ENCODE data around the gene ERCC1. TPM values are rescaled to one million over a fixed set of nuclear protein-coding genes. Genes with fewer than 3 reads are reported as not detected.
A peak's percentile ranks its signal among the peaks of the same experiment; 100 is the strongest.

Gene ERCC1
- total RNA-seq, 2 experiments from 2014 or later, result 32.5 to 32.6 TPM

DNA sequence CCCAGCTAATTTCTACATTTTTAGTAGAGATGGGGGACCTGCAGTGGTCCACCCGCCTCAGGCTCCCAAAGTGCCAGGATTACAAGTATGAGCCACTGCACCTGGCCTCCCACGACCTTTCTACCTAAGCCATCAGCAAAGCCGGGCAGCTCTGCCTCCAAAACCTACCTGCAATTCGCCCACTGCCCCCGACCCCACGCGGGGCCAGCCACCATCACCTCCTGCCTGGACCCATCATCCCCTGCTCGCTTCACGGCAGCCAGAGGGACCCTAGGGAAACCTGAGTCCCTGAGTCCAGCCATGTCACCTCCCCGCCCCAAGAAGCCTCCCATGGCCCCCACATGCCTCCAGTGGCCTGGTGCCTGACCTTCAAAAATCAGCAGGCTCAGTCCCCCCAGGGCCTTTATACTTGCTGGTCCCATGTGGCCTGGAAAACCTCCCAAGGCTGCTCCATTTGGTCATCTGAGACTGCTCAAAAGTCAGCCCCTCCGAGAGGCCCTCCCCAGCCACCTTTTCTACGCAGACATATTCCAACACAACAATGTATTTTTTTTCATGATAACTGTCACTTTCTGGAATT lies 65.4 kb downstream of the ERCC1 start:
- no peaks in the 10 kb centered on the region for H3K4me1 ChIP-seq (ENCODE audit: insufficient read depth, low read length)
- H3K36me3 ChIP-seq (ENCODE audit: insufficient read depth, low read length), result peaks cover 15% of the 10 kb centered on the region
- TF ChIP-seq, protein P1, sequence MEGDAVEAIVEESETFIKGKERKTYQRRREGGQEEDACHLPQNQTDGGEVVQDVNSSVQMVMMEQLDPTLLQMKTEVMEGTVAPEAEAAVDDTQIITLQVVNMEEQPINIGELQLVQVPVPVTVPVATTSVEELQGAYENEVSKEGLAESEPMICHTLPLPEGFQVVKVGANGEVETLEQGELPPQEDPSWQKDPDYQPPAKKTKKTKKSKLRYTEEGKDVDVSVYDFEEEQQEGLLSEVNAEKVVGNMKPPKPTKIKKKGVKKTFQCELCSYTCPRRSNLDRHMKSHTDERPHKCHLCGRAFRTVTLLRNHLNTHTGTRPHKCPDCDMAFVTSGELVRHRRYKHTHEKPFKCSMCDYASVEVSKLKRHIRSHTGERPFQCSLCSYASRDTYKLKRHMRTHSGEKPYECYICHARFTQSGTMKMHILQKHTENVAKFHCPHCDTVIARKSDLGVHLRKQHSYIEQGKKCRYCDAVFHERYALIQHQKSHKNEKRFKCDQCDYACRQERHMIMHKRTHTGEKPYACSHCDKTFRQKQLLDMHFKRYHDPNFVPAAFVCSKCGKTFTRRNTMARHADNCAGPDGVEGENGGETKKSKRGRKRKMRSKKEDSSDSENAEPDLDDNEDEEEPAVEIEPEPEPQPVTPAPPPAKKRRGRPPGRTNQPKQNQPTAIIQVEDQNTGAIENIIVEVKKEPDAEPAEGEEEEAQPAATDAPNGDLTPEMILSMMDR (IDR thresholded peaks at IDR 0.05), result no peak
- no peak overlapping the region for H3K27ac Mint-ChIP-seq
- POLR2A ChIA-PET, result no interaction called here
- peaks cover 0 to 6% of the 10 kb centered on the region in 2 experiments for H3K9me3 ChIP-seq (ENCODE audit: control insufficient read depth in 1 of 2, insufficient read depth in 1 of 2, low read length in 2 of 2)
- no peak overlapping the region for H3K27ac ChIP-seq (ENCODE audit: low read depth in 1 of 2, low read length in 2 of 2)
- peak in 1 of 14 experiments; percentile 16 for DNase-seq
- H3K4me1 Mint-ChIP-seq (ENCODE audit: low read depth), result no peaks in the 10 kb centered on the region
- no peaks in the 10 kb centered on the region for H3K9me3 Mint-ChIP-seq
- CTCF ChIA-PET, result no interaction called here
- intact Hi-C loops (cut with DNase I, micrococcal nuclease), result no loop called here
- H3K27me3 Mint-ChIP-seq, result no peaks in the 10 kb centered on the region
- no peak for ATAC-seq (ENCODE audit: poor library complexity)
- H3K4me3 ChIP-seq (ENCODE audit: low read length), result no peak overlapping the region
- H3K27me3 ChIP-seq (ENCODE audit: control insufficient read depth in 1 of 2, insufficient read depth in 2 of 2, low read length in 2 of 2), result no peaks in the 10 kb centered on the region
- H3K36me3 Mint-ChIP-seq (ENCODE audit: low read depth), result peaks cover 50% of the 10 kb centered on the region
- H3K4me3 Mint-ChIP-seq, result no peak overlapping the region

GRCh38 chr19:45357445-45357783 lies 66.3 kb downstream of the ERCC1 start:
- ChIA-PET CTCF (no interaction called here), POLR2A (no interaction called here)
- Histone ChIP-seq H3K36me3 (ENCODE audit: insufficient read depth, low read length) (peaks cover 20% of the 10 kb centered on the region), H3K4me1 (ENCODE audit: insufficient read depth, low read length) (no peaks in the 10 kb centered on the region), H3K9me3 (ENCODE audit: control insufficient read depth in 1 of 2, insufficient read depth in 1 of 2, low read length in 2 of 2) (peaks cover 0 to 6% of the 10 kb centered on the region in 2 experiments), H3K27me3 (ENCODE audit: control insufficient read depth in 1 of 2, insufficient read depth in 2 of 2, low read length in 2 of 2) (no peaks in the 10 kb centered on the region), H3K4me3 (ENCODE audit: low read length) (no peak overlapping the region), H3K27ac (ENCODE audit: low read depth in 1 of 2, low read length in 2 of 2) (no peak overlapping the region)
- Mint-ChIP-seq H3K36me3 (ENCODE audit: low read depth) (peaks cover 48% of the 10 kb centered on the region), H3K27ac (no peak overlapping the region), H3K4me3 (no peak overlapping the region), H3K4me1 (ENCODE audit: low read depth) (no peaks in the 10 kb centered on the region), H3K27me3 (no peaks in the 10 kb centered on the region), H3K9me3 (no peaks in the 10 kb centered on the region)
- DNase-seq (no peak), ATAC-seq (ENCODE audit: poor library complexity) (no peak)
- intact Hi-C loops (cut with DNase I, micrococcal nuclease), result no loop called here
- TF ChIP-seq, protein P1 (IDR thresholded peaks at IDR 0.05), result no peak

Small RNA genes lying within 50 kb of the gene (microRNA-seq; reads per million reads assigned to microRNA genes)
- gene MIR6088 (ENCODE audit: borderline microRNAs expressed, borderline replicate concordance), result not detected

Other genes starting within 250 kb of the ERCC1 start
- 10 to 100 TPM; 32.0 to 38.8 TPM for gene TRAPPC6A, start 245.7 kb downstream of the ERCC1 start, total RNA-seq
- gene BLOC1S3, start 245.1 kb downstream of the ERCC1 start, total RNA-seq, result 10 to 100 TPM; 14.7 to 18.8 TPM
- not detected for gene EXOC3L2, start 178.5 kb downstream of the ERCC1 start, total RNA-seq
- gene MARK4, start 172.6 kb downstream of the ERCC1 start, total RNA-seq, result 10 to 100 TPM; 18.1 to 19.8 TPM
- not detected for gene CKM, start 101.0 kb downstream of the ERCC1 start, total RNA-seq
- gene KLC3, start 83.2 kb downstream of the ERCC1 start, total RNA-seq, result not detected
- 1 to 10 TPM; 8.7 to 9.6 TPM for gene ERCC2, start 53.3 kb downstream of the ERCC1 start, total RNA-seq
- 1 to 10 TPM; 1.5 to 3.7 TPM for gene PPP1R13L, start 18.8 kb downstream of the ERCC1 start, total RNA-seq
- under 1 TPM; 0.16 to 0.28 TPM for gene POLR1G, start 17.3 kb downstream of the ERCC1 start, total RNA-seq
- gene FOSB, start 44.1 kb upstream of the ERCC1 start, total RNA-seq, result 100 to 1,000 TPM; 422 to 424 TPM
- under 1 TPM; 0.60 to 0.70 TPM for gene RTN2, start 73.1 kb upstream of the ERCC1 start, total RNA-seq
- 1 to 10 TPM; 3.3 to 3.5 TPM for gene PPM1N, start 74.5 kb upstream of the ERCC1 start, total RNA-seq
- gene VASP, start 83.6 kb upstream of the ERCC1 start, total RNA-seq, result 10 to 100 TPM; 49.9 to 55.5 TPM
- 1 to 10 TPM; 3.1 to 3.2 TPM for gene OPA3, start 160.9 kb upstream of the ERCC1 start, total RNA-seq
- gene GPR4, start 178.3 kb upstream of the ERCC1 start, total RNA-seq, result not detected
- gene EML2, start 215.5 kb upstream of the ERCC1 start, total RNA-seq, result 10 to 100 TPM; 29.2 to 30.4 TPM
- gene GIPR, start 244.3 kb upstream of the ERCC1 start, total RNA-seq, result 1 to 10 TPM; 2.4 to 3.0 TPM

All from CD4-positive, alpha-beta T cell (primary cell).